CD4-positive, alpha-beta T cell treated with Interferon alpha-2 for 1 hour (primary cell): ENCODE measurements around the gene PTPN14.
"Not testable (repeated sequence)": the region's sequence is repeated elsewhere in the genome, so short reads cannot be mapped to it uniquely, and the experiment has no call there.

Experiments used
- DNase-seq, 2 donors: peaks; one replicate each; pipeline ENCODE4 v3.0.0-alpha.2; 2020 to 2022

Gene PTPN14

DNA sequence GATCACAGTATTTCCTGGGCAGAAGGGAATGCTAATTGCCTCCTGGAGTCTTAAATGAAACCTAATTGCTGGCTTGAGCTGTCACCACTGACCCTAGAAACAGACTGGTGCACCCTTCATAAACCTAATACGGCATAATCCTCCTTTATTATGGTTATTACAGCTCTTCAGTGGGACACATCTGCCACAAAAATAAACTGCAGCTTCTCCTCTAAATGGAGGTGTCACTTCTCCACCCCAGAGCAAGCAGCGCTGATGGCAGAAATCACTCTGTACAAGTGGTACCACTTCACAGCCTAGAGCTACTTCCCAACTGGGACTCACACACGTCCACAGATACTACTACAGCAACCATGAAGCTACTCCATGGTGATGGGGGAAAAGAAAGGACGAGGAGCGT lies 11.1 kb downstream of the PTPN14 start:
- DNase-seq, result no peak

DNA sequence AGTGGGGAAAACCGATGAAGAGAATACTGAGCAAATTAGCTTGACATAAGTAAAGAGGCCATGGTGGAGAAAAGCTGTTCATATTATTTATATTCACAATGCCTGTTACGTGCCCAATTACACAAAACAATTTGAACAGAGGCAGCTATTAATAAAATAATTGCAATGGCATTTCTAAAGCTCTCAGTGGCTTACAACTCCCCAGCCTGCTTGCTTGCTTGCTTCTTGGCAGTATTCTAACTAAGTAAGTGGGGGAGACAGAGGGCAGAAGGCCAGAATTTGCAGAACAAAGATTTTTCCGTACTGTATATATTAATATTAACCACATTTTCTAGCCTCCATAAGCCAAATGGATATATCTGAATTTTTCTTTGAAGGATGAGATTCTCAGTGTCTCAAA lies 12.9 kb downstream of the PTPN14 start:
- no peak for DNase-seq

DNA sequence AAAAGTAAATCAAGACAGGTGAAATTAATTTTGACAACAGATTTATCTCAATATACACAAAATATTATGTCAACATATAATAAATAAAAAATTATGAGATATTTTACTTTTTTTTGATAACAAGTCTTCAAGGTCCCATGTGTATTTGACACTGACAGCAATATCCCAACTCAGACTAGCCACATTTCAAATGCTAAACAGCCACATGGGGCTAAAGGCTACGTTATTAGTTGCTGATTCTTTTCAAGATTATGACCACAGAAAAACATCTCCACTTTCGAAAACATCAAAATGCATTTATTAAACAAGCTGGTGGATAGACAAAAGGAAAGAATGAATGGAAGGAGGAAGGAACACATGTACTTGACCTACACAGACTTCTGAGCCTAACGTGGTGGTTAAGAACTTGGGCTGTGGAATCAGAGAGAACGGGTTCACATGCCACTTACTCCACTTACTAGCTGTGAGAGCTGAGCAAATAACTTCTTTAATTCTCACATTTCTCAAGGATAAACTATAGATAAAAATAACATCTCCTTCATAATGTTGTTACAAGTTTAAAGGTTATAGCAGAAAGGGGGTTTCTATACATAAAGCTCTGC lies 13.4 kb downstream of the PTPN14 start:
- no peak for DNase-seq

DNA sequence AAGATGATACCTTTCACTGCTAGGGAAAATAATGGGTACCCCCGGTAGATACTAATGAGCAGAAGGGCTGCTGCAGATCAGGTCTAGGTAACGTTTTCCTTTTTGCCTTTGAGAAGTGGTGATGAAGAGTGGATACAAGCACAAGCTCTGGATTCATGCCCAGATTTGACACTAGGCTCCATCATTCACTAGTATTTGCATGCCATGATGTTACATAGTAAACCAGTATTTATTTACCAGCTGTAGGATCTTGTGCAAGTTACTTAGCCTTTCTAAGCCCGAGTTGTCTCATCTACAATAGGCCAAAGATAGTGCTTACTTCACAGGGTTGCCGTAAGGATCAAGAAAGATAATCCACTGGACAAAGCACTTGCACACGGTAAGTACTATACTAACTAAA lies 14.2 kb downstream of the PTPN14 start:
- DNase-seq, result no peak

DNA sequence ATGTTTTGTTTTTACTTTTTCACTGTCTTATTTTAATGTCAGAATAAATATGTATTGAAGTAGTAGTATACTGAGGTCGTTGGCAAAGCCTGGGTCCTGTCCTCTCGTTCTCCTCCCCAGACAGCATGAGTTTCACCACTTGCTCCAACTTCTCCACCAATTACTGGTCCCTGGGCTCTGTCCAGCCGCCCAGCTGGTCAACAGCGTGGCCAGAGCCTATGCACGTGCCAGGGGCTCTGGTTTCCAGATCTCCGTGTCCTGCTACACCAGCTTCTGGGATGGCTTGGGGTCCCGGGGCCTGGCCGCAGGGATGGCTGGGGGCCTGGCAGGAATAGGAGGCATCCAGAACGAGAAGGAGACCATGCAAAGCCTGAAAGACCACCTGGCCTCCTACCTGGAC lies 19.3 kb downstream of the PTPN14 start:
- no peak for DNase-seq

DNA sequence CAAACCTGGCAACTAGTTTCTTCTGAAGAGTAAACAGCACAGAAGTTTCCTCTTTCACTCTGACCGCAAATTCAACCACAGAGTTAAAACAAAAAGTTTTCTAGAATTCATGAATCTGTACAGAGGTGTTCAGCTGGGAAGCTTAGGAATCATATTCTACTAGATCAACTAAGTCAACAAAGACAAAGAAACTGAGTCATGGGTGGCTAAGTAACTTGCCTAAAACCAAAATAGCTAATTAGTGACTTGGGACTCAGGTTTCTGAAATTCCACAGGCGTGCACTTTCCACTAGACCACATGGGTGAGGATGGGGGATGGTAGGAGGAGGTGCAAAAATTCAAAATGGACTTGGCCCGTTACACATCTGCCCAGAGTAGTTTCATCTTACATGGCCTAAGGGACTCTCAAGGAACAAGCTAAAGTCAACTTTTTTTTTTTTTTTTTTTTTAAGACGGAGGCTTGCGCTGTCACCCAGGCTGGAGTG lies 25.8 kb downstream of the PTPN14 start:
- no peak for DNase-seq

DNA sequence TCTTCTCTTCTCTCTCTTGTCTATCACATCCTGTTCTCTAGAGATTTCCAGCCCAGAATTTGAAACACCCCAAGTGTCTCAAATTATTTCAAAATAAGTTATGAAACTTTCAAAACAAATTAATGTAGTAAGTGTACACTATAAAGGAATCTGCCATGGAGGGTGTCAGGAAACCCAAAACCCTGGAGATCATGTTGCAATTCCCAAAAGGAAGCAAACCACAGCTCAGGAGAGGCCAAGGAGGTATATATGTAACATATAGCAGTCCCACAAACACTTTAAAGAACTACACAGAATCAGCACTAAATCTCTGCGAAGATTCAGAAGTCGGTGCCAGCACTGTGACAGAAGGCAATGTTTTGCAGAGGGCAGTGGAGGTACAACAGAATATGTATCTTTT lies 26.6 kb downstream of the PTPN14 start:
- DNase-seq, result no peak

DNA sequence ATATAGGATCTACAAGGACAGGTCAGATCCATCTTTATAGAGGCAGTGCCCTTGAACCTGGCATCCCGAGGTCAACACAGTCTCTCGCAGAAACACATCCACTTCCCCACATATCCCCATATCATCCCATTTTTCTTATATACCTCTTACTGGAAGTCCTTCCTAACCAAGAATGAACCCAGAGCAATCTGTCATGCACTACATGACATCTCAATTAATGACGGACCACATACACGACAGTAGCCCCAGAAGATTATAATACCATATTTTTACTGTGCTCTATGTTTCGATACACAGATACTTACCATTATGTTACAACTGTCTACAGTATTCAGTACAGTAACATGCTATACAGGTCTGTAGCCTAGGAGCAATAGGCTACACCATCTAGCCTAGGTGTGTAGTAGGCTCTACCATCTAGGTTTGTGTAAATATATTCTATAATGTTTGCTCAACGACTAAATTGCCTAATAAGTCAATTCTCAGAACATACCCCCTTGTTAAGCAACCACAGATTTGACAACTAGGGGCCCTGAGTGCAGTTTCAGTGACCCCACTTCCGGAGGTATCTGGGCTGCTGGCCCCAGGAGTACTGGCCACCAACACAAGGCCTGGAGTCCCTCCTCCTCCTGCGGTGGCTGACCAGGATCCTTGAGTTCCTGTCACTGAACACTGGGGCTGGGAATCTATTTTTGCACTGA lies 28.1 kb downstream of the PTPN14 start:
- DNase-seq, result no peak

DNA sequence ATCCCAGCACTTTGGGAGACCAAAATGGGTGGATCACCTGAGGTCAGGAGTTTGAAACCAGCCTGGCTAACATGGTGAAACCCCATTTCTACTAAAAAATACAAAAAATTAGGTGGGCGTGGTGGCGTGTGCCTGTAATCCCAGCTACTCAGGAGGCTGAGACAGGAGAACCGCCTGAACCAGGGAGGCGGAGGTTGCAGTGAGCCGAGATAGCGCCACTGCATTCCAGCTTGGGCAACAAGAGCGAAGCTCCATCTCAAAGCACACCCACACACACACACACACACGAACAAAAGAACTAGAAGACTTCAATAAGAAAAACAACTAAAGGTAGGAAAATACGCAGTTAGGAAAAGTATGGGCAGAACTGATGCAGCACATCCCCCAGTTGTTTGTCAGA lies 29.9 kb downstream of the PTPN14 start:
- DNase-seq, result not testable (repeated sequence)

DNA sequence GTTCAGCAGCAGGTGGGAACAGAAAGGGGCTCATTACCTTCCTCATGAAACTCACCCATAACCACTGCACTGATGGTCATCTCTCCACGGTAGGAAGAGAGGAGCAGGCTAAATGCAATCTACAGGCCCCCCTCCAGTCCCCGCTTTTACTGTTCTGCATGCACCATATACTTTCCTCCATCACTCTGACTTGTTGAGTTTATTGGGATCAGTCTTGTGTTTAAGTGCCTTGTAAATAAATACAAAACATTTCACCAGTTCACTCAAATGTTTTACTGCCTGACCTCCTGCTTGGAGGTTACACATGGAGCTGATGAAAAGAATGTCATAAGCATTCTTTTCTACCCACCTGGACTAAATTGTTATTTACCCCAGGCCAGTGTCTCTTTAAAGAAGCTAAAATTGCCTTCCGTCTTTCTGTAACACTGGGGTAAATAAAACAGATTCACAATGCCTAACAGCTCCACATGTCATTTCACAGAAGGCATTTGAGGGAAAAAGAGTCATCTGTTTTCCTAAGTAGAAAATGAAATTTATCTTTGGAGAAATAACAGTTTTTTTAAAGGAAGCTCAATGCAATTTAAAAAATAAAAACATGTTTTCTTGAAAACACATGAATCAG lies 30.7 kb downstream of the PTPN14 start:
- no peak for DNase-seq

DNA sequence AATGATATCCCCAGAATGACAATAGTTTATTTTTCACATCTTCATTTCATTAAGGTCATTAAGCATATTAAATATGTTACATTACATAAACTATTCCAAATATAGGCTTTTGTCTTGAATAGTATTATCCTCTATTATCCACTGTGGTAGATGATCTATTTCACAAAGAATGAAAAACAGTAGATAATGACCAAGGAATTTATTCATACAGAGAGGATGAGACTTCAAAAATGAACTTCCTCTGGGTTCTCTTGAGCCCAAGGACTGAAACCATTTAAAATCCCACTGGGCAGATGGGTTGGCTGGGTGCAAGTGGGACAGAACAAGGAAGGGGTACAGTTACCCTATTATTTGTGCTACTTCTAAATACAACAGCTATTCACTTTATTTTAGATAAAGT lies 33.0 kb downstream of the PTPN14 start:
- no peak for DNase-seq

DNA sequence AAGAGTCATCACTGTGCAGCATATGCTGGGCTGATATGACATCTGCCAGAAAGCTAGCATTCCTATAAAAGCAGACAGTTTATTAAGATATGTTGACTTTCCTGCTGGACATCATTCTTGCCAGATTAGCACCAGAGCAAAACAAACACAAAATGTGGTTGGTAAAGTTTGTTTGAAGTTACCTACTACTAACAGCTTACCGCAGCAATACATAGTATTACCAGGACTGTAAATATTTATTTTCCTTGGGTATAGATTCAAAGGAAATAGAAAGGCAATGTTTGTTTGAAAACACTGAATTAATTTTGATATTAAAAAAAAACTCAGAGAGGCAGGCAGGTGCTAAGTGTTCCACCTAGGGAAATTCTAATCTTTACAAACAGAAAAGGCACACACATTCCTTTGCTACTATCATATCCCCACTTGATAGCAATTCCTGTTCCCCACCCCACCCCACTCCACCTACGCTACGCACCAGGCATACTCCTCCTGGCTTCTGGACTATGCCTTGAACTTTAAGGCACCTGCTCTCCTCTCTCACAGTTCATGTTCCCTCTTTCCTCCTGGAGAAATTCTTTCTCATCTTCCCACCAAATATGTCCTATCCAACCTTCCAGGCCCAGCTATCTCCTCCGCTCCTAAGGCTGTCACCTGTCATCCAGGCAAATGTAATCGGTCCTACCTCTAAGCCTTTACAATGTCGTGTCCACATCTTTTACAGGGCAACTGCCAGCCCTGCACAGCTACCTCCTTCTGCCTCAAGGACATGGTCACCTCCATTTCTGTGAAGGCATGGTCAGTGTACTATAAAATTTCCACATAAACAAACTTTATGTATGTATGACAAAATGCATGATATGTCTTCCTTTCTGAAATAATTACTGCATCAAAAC lies 34.7 kb downstream of the PTPN14 start:
- DNase-seq, result no peak

DNA sequence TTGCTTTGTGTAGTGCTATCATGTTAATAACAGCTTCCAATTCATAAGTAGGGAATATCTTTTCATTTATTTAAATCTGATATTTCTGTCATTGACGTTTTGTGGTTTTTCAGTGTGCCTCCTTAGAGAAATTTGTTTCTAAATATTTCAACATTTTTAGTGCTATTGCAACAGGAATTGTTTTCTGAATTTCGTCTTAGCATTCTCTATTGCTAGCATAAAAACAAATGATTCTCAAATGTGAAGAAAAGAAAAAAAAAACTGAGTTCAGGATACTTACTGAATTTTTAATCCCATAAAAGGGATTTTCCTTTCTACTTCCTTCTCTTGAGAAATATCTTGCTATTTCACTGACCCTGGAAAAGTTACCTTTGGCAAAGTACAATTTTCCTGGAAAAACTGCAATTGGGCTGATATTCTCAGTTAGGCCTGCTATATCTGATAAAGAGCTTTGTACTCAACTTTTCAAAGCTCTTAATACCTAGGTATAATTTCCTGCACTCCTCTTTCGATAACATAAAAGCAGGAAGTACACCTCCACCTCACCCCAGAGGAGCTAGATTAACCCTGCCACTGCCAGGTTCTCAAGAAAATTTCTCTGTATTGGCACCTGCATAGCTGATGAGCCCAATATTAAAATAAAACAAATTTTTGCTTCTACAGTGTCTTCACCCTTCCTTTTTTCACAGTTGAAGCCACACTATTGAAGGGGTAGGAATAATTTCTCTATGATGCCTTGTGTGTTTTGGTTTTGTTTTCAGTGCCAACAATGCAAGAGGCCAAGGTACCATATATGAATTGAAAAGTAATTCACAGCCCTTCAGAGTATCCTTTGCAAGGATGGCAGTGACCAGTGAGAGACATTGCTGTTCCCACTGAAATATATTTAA lies 35.6 kb downstream of the PTPN14 start:
- DNase-seq, result no peak

DNA sequence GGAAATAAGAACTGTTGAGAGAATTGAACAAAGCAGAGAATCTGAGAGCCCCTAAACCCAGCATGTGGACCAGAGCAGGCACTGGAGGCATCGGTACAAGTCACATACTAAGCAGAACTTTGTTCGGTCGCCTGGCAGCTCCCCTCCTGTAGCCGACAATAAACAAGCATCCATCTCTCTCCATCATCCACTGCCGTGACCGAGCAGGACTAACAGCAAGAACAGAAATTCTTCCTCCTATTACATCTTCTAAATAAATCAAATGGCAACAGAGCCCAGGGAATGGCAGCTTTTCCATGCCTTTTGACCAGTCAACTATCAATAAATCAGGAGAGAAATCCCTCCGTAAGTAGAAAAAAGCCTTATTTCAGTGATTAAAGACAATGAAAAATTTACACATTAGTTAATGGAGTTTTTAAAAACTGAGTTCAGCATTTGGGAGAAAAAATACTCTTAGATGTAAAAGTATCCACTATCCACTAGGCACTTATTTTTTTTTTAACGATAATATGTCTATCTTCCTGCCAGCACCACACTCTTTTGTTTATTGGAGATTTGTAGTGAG lies 36.5 kb downstream of the PTPN14 start:
- DNase-seq, result no peak

DNA sequence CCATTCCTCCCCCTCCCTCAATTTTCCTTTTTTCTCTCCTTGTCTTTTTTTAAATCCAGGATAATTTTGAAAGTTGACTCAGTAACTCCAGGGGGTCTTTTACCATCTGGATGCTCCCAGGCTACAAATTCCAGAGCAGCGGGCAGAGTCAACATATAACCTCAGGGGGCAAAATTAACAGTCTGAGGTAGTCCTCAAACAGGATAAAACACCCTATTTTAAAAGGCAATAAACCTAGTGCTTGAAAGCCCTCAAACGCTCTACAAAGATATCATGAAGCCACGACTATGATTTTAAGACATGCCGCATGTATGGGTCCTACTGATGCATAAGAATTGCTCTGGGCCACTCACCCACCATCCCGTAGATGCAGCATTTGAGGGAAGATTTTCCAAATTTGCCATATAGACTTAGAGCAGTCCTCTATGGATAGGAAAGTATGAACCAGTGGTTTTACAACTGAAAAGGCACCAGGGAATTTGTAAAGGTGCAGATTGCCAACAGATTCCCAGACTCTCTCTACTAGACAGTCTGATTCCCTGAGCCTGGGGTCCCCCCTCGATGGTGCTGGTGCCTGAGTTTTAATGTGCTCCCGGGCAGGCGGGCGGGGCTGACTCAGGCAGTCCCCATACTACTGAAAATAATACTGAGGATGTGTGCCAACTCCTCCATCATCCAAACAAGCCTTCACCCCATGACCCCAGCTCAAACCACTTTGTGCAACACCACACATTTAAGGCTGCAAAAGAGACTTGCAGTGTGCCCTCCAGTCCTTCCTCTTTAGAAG lies 37.2 kb downstream of the PTPN14 start:
- DNase-seq, result no peak

DNA sequence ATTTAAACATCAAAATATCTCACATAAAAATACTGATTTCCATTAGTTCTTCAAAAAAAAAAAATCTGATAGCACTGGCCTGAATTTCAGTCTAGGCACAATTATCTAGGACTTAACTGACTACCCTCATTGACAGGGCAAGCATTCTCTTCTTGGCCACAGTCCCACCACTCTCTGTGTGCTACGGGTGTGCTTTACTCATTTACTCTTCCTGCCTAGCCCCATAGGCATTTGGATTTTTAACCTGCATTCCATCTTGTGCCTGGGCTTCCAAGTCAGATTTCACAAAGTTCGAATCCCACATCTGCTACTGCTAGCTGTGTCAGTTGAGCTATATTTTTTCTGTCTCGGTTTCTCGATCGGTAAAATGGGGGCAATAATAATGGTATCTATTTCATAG lies 38.0 kb downstream of the PTPN14 start:
- DNase-seq, result no peak

DNA sequence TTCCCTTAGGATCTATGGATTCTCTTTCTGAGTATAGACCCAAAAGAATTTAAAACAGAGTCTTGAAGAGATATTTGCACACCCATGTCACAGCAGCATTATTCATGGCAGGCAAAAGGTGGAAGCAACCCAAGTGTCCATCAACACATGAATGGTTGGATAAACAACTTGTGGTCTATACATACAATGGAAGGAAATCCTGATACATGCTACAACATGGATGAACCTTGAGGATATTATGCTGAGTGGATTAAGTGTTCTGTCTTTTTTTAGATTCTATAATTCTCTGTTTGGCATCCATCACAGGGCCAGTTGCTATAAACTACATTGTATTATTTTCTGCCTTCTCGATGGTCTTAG lies 39.8 kb downstream of the PTPN14 start:
- no peak for DNase-seq

DNA sequence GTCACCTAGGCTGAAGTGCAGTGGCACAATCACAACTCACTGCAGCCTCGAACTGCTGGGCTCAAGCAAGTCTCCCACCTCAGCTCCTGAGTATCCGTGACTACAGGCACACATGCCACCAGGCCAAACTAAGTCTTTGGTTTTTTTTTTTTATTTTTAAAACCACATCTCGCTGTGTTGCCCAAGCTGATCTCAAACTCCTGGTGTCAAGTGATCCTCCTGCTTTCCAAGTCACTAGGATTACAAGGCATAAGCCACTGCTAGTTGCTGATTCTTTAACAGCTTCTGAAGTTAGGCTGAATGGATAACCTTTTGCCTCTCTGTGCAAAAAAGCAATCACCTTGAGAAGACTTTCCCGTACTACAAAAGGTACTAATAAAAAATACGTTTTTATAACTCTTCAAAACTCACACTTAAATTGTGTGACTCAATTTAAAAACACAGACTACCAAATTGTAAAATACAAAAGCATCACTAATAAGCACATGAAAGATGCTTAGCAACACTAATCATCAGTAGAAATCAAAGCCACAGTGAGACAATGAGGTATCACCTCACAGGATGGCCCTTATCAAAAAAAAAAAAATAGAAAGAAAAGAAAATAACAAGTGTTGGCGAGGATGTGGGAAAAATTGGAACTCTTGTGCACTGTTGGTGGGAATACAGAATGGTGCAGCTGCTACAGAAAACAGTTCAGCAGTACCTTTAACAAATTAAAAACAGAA lies 40.3 kb downstream of the PTPN14 start:
- DNase-seq, result no peak

DNA sequence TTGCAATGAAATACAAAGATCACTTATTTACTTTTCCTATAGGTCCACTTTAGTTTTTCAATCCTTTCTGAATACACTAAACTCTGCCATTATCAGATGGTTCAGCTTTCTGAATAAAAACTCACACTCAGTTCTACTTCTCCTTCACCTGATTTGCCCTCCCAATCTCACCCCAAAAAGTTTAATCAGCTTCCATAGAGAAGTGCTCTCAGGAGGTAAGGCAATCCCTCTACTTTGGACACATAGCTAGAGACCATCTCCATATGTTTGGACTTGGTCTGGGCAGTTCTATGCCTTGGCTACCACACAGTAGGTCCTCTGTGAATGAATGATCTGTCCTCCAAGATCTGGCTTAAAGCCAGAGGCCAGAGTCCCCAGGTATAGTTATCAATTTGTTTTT lies 40.9 kb downstream of the PTPN14 start:
- no peak for DNase-seq

DNA sequence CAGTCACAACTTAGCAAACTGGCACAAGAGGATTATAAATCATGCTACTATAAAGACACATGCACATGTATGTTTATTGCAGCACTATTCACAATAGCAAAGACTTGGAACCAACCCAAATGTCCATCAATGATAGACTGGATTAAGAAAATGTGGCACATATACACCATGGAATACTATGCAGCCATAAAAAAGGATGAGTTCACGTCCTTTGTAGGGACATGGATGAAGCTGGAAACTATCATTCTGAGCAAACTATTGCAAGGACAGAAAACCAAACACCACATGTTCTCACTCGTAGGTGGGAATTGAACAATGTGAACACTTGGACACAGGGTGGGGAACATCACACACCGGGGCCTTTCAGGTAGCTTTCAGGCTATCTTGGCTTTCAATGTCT lies 41.8 kb downstream of the PTPN14 start:
- DNase-seq, result not testable (repeated sequence)
